8988T (cell line): ENCODE measurements around the gene PDLIM1.

Experiments
- DNase-seq: peaks from one replicate; pipeline ENCODE4 v3.0.0; 2011

PDLIM1 gene

GRCh38 chr10:95287281-95287680 lies 3.5 kb downstream of the PDLIM1 start:
- DNase-seq: no peak

GRCh38 chr10:95286707-95287106 lies 4.1 kb downstream of the PDLIM1 start:
- no peak for DNase-seq

GRCh38 chr10:95285556-95285955 lies 5.2 kb downstream of the PDLIM1 start:
- no peak for DNase-seq

GRCh38 chr10:95284807-95285206 lies 6.0 kb downstream of the PDLIM1 start:
- no peak for DNase-seq

- DNase-seq: no peak
These were observed 8.7 kb downstream of the PDLIM1 start for GRCh38 chr10:95282107-95282506.

GRCh38 chr10:95281206-95281605 lies 9.6 kb downstream of the PDLIM1 start:
- no peak for DNase-seq

GRCh38 chr10:95280637-95281036 lies 10.2 kb downstream of the PDLIM1 start:
- DNase-seq: no peak

GRCh38 chr10:95279042-95279820 lies 11.6 kb downstream of the PDLIM1 start:
- no peak for DNase-seq

GRCh38 chr10:95278061-95278988 lies 12.5 kb downstream of the PDLIM1 start:
- DNase-seq: no peak

- no peak for DNase-seq
These were observed 13.2 kb downstream of the PDLIM1 start for GRCh38 chr10:95277614-95278013.

- no peak for DNase-seq
These were observed 13.6 kb downstream of the PDLIM1 start for GRCh38 chr10:95277201-95277570.

GRCh38 chr10:95276367-95277200 lies 14.2 kb downstream of the PDLIM1 start:
- no peak for DNase-seq

GRCh38 chr10:95275726-95276366 lies 15.0 kb downstream of the PDLIM1 start:
- no peak for DNase-seq

- no peak for DNase-seq
These were observed 17.1 kb downstream of the PDLIM1 start for GRCh38 chr10:95273393-95274312.

- no peak for DNase-seq
These were observed 22.4 kb downstream of the PDLIM1 start for GRCh38 chr10:95268438-95268837.

GRCh38 chr10:95267251-95267650 lies 23.6 kb downstream of the PDLIM1 start:
- no peak for DNase-seq

GRCh38 chr10:95266674-95267095 lies 24.1 kb downstream of the PDLIM1 start:
- no peak for DNase-seq

- DNase-seq: no peak
These were observed 25.2 kb downstream of the PDLIM1 start for GRCh38 chr10:95265572-95265971.

GRCh38 chr10:95264227-95265051 lies 26.4 kb downstream of the PDLIM1 start:
- peak; percentile 24 for DNase-seq

GRCh38 chr10:95263864-95264226 lies 27.0 kb downstream of the PDLIM1 start:
- DNase-seq: no peak
